GM18526 (cell line): ENCODE results near the gene GH2.

Experiments used
- POLR2A ChIP-seq: IDR thresholded peaks from 3 replicates; pipeline ENCODE4 v1.6.1; 2011; ENCODE audit not compliant: insufficient read length; ENCODE audit errors: extremely low read depth

The GH2 gene

GRCh38 chr17:63833741-63834373 lies 47.9 kb downstream of the GH2 start:
- TF ChIP-seq POLR2A, result no peak

GRCh38 chr17:63833026-63833740 lies 48.6 kb downstream of the GH2 start:
- no peak for TF ChIP-seq POLR2A

GRCh38 chr17:63832455-63832854 lies 49.3 kb downstream of the GH2 start:
- TF ChIP-seq POLR2A, result no peak

- no peak for TF ChIP-seq POLR2A
Measured at GRCh38 chr17:63832014-63832413, 49.7 kb downstream of the GH2 start.

GRCh38 chr17:63831505-63831904 lies 50.2 kb downstream of the GH2 start:
- no peak for TF ChIP-seq POLR2A

- no peak for TF ChIP-seq POLR2A
Measured at GRCh38 chr17:63830904-63831491, 50.7 kb downstream of the GH2 start.

- TF ChIP-seq POLR2A, result no peak
Measured at GRCh38 chr17:63830278-63830677, 51.5 kb downstream of the GH2 start.
